MM.1S (cell line): ENCODE data around the gene MACIR.

Experiments
- DNase-seq: peaks from one replicate; pipeline ENCODE4 v3.0.0-alpha.2; 2015
- H2AFZ ChIP-seq: fragments of 300-600 bp; sonication (generic); 2 replicates; pipeline ENCODE4 v1.6.0; 2016; ENCODE audit warnings: antibody characterized with exemption, low read length
- H3F3A ChIP-seq: fragments of 300-600 bp; sonication (generic); 2 replicates; pipeline ENCODE4 v1.6.1; 2016; ENCODE audit warnings: mild to moderate bottlenecking, antibody characterized with exemption, low read length, moderate library complexity, mixed read lengths; ENCODE audit not compliant: insufficient read depth
- H3K27ac ChIP-seq: fragments of 300-600 bp; sonication (generic); 2 replicates; pipeline ENCODE4 v1.5.1; 2016; ENCODE audit warnings: mild to moderate bottlenecking, low read length
- H3K27me3 ChIP-seq: fragments of 300-600 bp; sonication (generic); replicated peaks from 2 replicates; pipeline ENCODE4 v1.6.0; 2016; ENCODE audit warnings: low read length; ENCODE audit not compliant: insufficient read depth
- H3K36me3 ChIP-seq: fragments of 300-600 bp; sonication (generic); replicated peaks from 2 replicates; pipeline ENCODE4 v1.6.1; 2016; ENCODE audit warnings: mild to moderate bottlenecking, low read length, mixed read lengths; ENCODE audit not compliant: insufficient read depth
- H3K4me1 ChIP-seq: fragments of 300-600 bp; sonication (generic); 2 replicates; pipeline ENCODE4 v1.6.1; 2016; ENCODE audit warnings: low read length, mixed read lengths
- H3K4me2 ChIP-seq: fragments of 300-600 bp; sonication (generic); 2 replicates; pipeline ENCODE4 v1.6.0; 2016; ENCODE audit warnings: low read depth, low read length
- H3K4me3 ChIP-seq: fragments of 300-600 bp; sonication (generic); 2 replicates; pipeline ENCODE4 v1.5.1; 2016; ENCODE audit warnings: low read length, mixed read lengths
- H3K79me2 ChIP-seq: fragments of 300-600 bp; sonication (generic); 2 replicates; pipeline ENCODE4 v1.6.1; 2016; ENCODE audit warnings: mixed run types, low read length, mixed read lengths
- H3K9ac ChIP-seq: fragments of 300-600 bp; sonication (generic); 2 replicates; pipeline ENCODE4 v1.6.1; 2016; ENCODE audit warnings: low read length, mixed read lengths
- H3K9me2 ChIP-seq: fragments of 300-600 bp; sonication (generic); replicated peaks from 2 replicates; pipeline ENCODE4 v1.6.1; 2016; ENCODE audit warnings: mild to moderate bottlenecking, low read length, mixed read lengths; ENCODE audit not compliant: insufficient read depth
- H3K9me3 ChIP-seq: fragments of 300-600 bp; sonication (generic); replicated peaks from 2 replicates; pipeline ENCODE4 v1.6.1; 2016; ENCODE audit warnings: mild to moderate bottlenecking, low read length, mixed read lengths; ENCODE audit not compliant: insufficient read depth
- H4K20me1 ChIP-seq: fragments of 300-600 bp; sonication (generic); 2 replicates; pipeline ENCODE4 v1.6.1; 2016; ENCODE audit warnings: mild to moderate bottlenecking, low read length, moderate library complexity, mixed read lengths; ENCODE audit not compliant: insufficient read depth
- CTCF ChIP-seq: fragments of 300-600 bp; sonication (generic); IDR thresholded peaks from 2 replicates; pipeline ENCODE4 v1.5.1; 2016; ENCODE audit warnings: antibody characterized with exemption, low read length, mixed read lengths
- EZH2 ChIP-seq: fragments of 300-600 bp; sonication (generic); optimal IDR thresholded peaks from 2 replicates; pipeline ENCODE3; 2017; ENCODE audit warnings: low read depth, mild to moderate bottlenecking, antibody characterized with exemption, low read length, mixed read lengths
- EZH2phosphoT487 ChIP-seq: fragments of 300-600 bp; sonication (generic); IDR thresholded peaks from 2 replicates; pipeline ENCODE4 v1.6.1; 2018; ENCODE audit warnings: antibody characterized with exemption, low read length

The MACIR gene

GRCh38 chr5:103327451-103327850 is 68.9 kb downstream of the MACIR start:
- Histone ChIP-seq H3K9me3 (no peaks in the 10 kb centered on the region), H3K36me3 (no peaks in the 10 kb centered on the region)
- TF ChIP-seq CTCF = no peak
- TF ChIP-seq EZH2phosphoT487 = no peak
- no peak for TF ChIP-seq EZH2

GRCh38 chr5:103327893-103328292 is 69.3 kb downstream of the MACIR start:
- Histone ChIP-seq H3K9ac (no peak overlapping the region), H3K27me3 (no peaks in the 10 kb centered on the region), H3K4me2 (no peak overlapping the region), H3K27ac (no peak overlapping the region), H3K9me3 (no peaks in the 10 kb centered on the region), H2AFZ (no peak overlapping the region), H3K9me2 (no peaks in the 10 kb centered on the region), H4K20me1 (no peaks in the 10 kb centered on the region), H3K4me3 (no peak overlapping the region), H3K4me1 (no peaks in the 10 kb centered on the region), H3K36me3 (no peaks in the 10 kb centered on the region), H3K79me2 (no peaks in the 10 kb centered on the region), H3F3A (no peaks in the 10 kb centered on the region)
- no peak for TF ChIP-seq EZH2
- TF ChIP-seq EZH2phosphoT487 = no peak
- TF ChIP-seq CTCF = no peak
- DNase-seq = no peak

More at GRCh38 chr5:103327451-103327850, 68.9 kb downstream of the MACIR start:
- no peaks in the 10 kb centered on the region for H3F3A ChIP-seq
- no peak overlapping the region for H3K4me2 ChIP-seq
- no peaks in the 10 kb centered on the region for H3K4me1 ChIP-seq
- no peaks in the 10 kb centered on the region for H4K20me1 ChIP-seq
- no peak for DNase-seq
- H2AFZ ChIP-seq = no peak overlapping the region
- H3K9ac ChIP-seq = no peak overlapping the region
- no peak overlapping the region for H3K4me3 ChIP-seq
- H3K27me3 ChIP-seq = no peaks in the 10 kb centered on the region
- no peaks in the 10 kb centered on the region for H3K79me2 ChIP-seq
- H3K27ac ChIP-seq = no peak overlapping the region
- H3K9me2 ChIP-seq = no peaks in the 10 kb centered on the region
